H9 (cell line): Measurements from ENCODE around the gene RAD50. TPM values are rescaled to one million over a fixed set of nuclear protein-coding genes. Genes with fewer than 3 reads are reported as not detected.

Source experiments
- DNase-seq: peaks from one replicate; pipeline ENCODE4 v3.0.0-alpha.2; 2017
- H2AFZ ChIP-seq: one replicate; pipeline ENCODE4 v1.6.1; 2013; ENCODE audit warnings: mild to moderate bottlenecking, low read length, control low read depth, moderate library complexity
- H2AK5ac ChIP-seq: 2 replicates; pipeline ENCODE4 v1.6.1; 2013; ENCODE audit warnings: low read length, control low read depth, mixed read lengths; ENCODE audit not compliant: insufficient read length
- H2BK120ac ChIP-seq: one replicate; pipeline ENCODE4 v1.6.1; 2013; ENCODE audit warnings: low read depth, mild to moderate bottlenecking, low read length, control low read depth, inconsistent platforms; ENCODE audit not compliant: poor library complexity, severe bottlenecking
- H2BK12ac ChIP-seq: 2 replicates; pipeline ENCODE4 v1.6.1; 2013; ENCODE audit warnings: low read length, control low read depth, mixed read lengths, low read depth; ENCODE audit not compliant: insufficient read length
- H2BK15ac ChIP-seq: 2 replicates; pipeline ENCODE4 v1.6.1; 2013; ENCODE audit warnings: low read depth, low read length, control low read depth
- H2BK20ac ChIP-seq: one replicate; pipeline ENCODE4 v1.6.1; 2013; ENCODE audit warnings: low read depth, mild to moderate bottlenecking, low read length, control low read depth, inconsistent platforms; ENCODE audit not compliant: poor library complexity, severe bottlenecking
- H2BK5ac ChIP-seq: 2 replicates; pipeline ENCODE4 v1.6.1; 2013; ENCODE audit warnings: low read length, control low read depth, mixed read lengths; ENCODE audit not compliant: insufficient read length
- H3K14ac ChIP-seq: 2 replicates; pipeline ENCODE4 v1.6.1; 2013; ENCODE audit warnings: low read length, control low read depth; ENCODE audit not compliant: insufficient read depth
- H3K18ac ChIP-seq: 2 replicates; pipeline ENCODE4 v1.6.1; 2013; ENCODE audit warnings: low read depth, mild to moderate bottlenecking, mixed read lengths, low read length, control low read depth; ENCODE audit not compliant: insufficient read length
- H3K23ac ChIP-seq: 2 replicates; pipeline ENCODE4 v1.6.1; 2013; ENCODE audit warnings: low read length, control low read depth, mixed read lengths, low read depth; ENCODE audit not compliant: insufficient read length
- H3K23me2 ChIP-seq: 2 replicates; pipeline ENCODE4 v1.6.1; 2013; ENCODE audit warnings: low read depth, mild to moderate bottlenecking, mixed read lengths, low read length, control low read depth; ENCODE audit not compliant: insufficient read length, poor library complexity, severe bottlenecking
- H3K27ac ChIP-seq: 2 replicates; pipeline ENCODE4 v1.5.1; 2013; ENCODE audit warnings: low read length, control low read depth, mixed read lengths, low read depth; ENCODE audit not compliant: insufficient read length
- H3K27me3 ChIP-seq: 2 replicates; pipeline ENCODE4 v1.6.1; 2013; ENCODE audit warnings: low read length, control low read depth, inconsistent platforms; ENCODE audit not compliant: insufficient read depth
- H3K4ac ChIP-seq: 2 replicates; pipeline ENCODE4 v1.6.1; 2013; ENCODE audit warnings: low read depth, mild to moderate bottlenecking, control low read depth, inconsistent platforms, low read length, moderate library complexity
- H3K4me1 ChIP-seq: 2 replicates; pipeline ENCODE4 v1.6.1; 2013; ENCODE audit warnings: low read length, control low read depth, inconsistent platforms; ENCODE audit not compliant: insufficient read depth
- H3K4me2 ChIP-seq: 2 replicates; pipeline ENCODE4 v1.6.1; 2013; ENCODE audit warnings: low read length, control low read depth, mixed read lengths; ENCODE audit not compliant: insufficient read length, insufficient read depth
- H3K56ac ChIP-seq: 2 replicates; pipeline ENCODE4 v1.6.1; 2013; ENCODE audit warnings: low read depth, mild to moderate bottlenecking, mixed read lengths, low read length, control low read depth; ENCODE audit not compliant: insufficient read length
- H3K79me1 ChIP-seq: 2 replicates; pipeline ENCODE4 v1.6.1; 2013; ENCODE audit warnings: low read depth, mild to moderate bottlenecking, moderate library complexity, low read length, control low read depth, inconsistent platforms; ENCODE audit not compliant: insufficient read depth, poor library complexity, severe bottlenecking
- H3K79me2 ChIP-seq: 2 replicates; pipeline ENCODE4 v1.6.1; 2013; ENCODE audit warnings: low read length, control low read depth, inconsistent platforms; ENCODE audit not compliant: insufficient read depth
- H3K9ac ChIP-seq: 2 replicates; pipeline ENCODE4 v1.6.1; 2013; ENCODE audit warnings: low read length, control low read depth, mixed read lengths; ENCODE audit not compliant: insufficient read length; ENCODE audit errors: extremely low read depth
- H3K9me3 ChIP-seq: one replicate; pipeline ENCODE4 v1.6.1; 2013; ENCODE audit warnings: low read depth, low read length, inconsistent platforms; ENCODE audit not compliant: control insufficient read depth
- H3T11ph ChIP-seq: one replicate; pipeline ENCODE4 v1.6.1; 2013; ENCODE audit warnings: mild to moderate bottlenecking, low read length, control low read depth, inconsistent platforms
- H4K20me1 ChIP-seq: one replicate; pipeline ENCODE4 v1.6.1; 2013; ENCODE audit not compliant: control insufficient read depth, insufficient read length, insufficient read depth
- H4K5ac ChIP-seq: 2 replicates; pipeline ENCODE4 v1.6.1; 2013; ENCODE audit warnings: low read depth, mild to moderate bottlenecking, mixed read lengths, low read length, control low read depth; ENCODE audit not compliant: insufficient read length
- H4K8ac ChIP-seq: replicated peaks from 2 replicates; pipeline ENCODE4 v1.6.1; 2013; ENCODE audit warnings: low read length, control low read depth, mixed read lengths, low read depth; ENCODE audit not compliant: insufficient read length
- H4K91ac ChIP-seq: 2 replicates; pipeline ENCODE4 v1.6.1; 2013; ENCODE audit warnings: low read depth, mild to moderate bottlenecking, moderate library complexity, mixed read lengths, low read length, control low read depth; ENCODE audit not compliant: insufficient read length
- H3K27ac Mint-ChIP-seq, 3 experiments: 2 replicates in 2 of 3; 3 replicates in 1 of 3; pipeline ENCODE4 v1.8.0; 2020 to 2021; ENCODE audit warnings: mixed read lengths in 3 of 3, mild to moderate bottlenecking in 1 of 3, moderate library complexity in 1 of 3
- H3K27me3 Mint-ChIP-seq: 2 replicates; pipeline ENCODE4 v1.8.0; 2021; ENCODE audit warnings: low read depth, mild to moderate bottlenecking, moderate library complexity, mixed read lengths
- H3K36me3 Mint-ChIP-seq, 3 experiments: 2 replicates in 2 of 3; 3 replicates in 1 of 3; pipeline ENCODE4 v1.8.0; 2020 to 2021; ENCODE audit warnings: low read depth in 3 of 3, mixed read lengths in 3 of 3; ENCODE audit not compliant: insufficient read depth in 1 of 3
- H3K4me1 Mint-ChIP-seq, 2 experiments: 2 replicates each; pipeline ENCODE4 v1.8.0; 2020; ENCODE audit warnings: mixed read lengths in 2 of 2
- H3K4me3 Mint-ChIP-seq, 2 experiments: 2 replicates in 1 of 2; 3 replicates in 1 of 2; pipeline ENCODE4 v1.8.0; 2020 to 2021; ENCODE audit warnings: mild to moderate bottlenecking in 2 of 2, mixed read lengths in 2 of 2, moderate library complexity in 1 of 2
- H3K9me3 Mint-ChIP-seq, 2 experiments: 2 replicates in 1 of 2; 3 replicates in 1 of 2; pipeline ENCODE4 v1.8.0; 2020; ENCODE audit warnings: mild to moderate bottlenecking in 2 of 2, mixed read lengths in 2 of 2, moderate library complexity in 1 of 2
- CTCF ChIP-seq: fragments of 200-600 bp; sonication (generic); conservative IDR thresholded peaks from 3 replicates; pipeline ENCODE4 v1.8.0; 2021; ENCODE audit warnings: antibody characterized with exemption, mild to moderate bottlenecking
- WGBS: extraction: QIAGEN DNeasy Blood & Tissue Kit; methylation state at CpG from one replicate; pipeline ENCODE4 v1.1.7; 2013; ENCODE audit warnings: missing lambda C conversion rate, low lambda C conversion rate, mixed read lengths; ENCODE audit not compliant: insufficient read length; ENCODE audit errors: extremely low coverage; 5-methylcytosine and 5-hydroxymethylcytosine counted together
- total RNA-seq: library from RNA; stranded (reverse); gene quantifications from 2 replicates; pipeline ENCODE4 v1.2.1, GENCODE V29; 2021

Gene RAD50
- total RNA-seq, 1 experiment from 2014 or later: 46.1 TPM

- no peak overlapping the region for H2BK5ac ChIP-seq
- H3K23ac ChIP-seq: no peak overlapping the region
- no peak overlapping the region for H2BK20ac ChIP-seq
- H4K5ac ChIP-seq: no peak overlapping the region
- no peaks in the 10 kb centered on the region; the same call in 1 of the 2 replicates for H3K27me3 Mint-ChIP-seq
- H3K56ac ChIP-seq: no peak overlapping the region
- no peaks in the 10 kb centered on the region for H3K79me2 ChIP-seq
- H3K9me3 ChIP-seq: no peaks in the 10 kb centered on the region
- H4K20me1 ChIP-seq: peaks cover 3% of the 10 kb centered on the region
- no peak overlapping the region for H2BK120ac ChIP-seq
- no peak overlapping the region for H3K27ac ChIP-seq
- H3T11ph ChIP-seq: no peak overlapping the region
- peak overlapping the region in 1 of 3 experiments; percentile 54; a peak in 3 of 7 replicates for H3K27ac Mint-ChIP-seq
- no peak overlapping the region for H3K18ac ChIP-seq
- H3K27me3 ChIP-seq: no peaks in the 10 kb centered on the region
- H3K23me2 ChIP-seq: no peaks in the 10 kb centered on the region
- no peaks in the 10 kb centered on the region for H3K9me3 Mint-ChIP-seq
- no peak overlapping the region for H4K8ac ChIP-seq
- no peak overlapping the region for H3K9ac ChIP-seq
- no peak for DNase-seq
- no peak for TF ChIP-seq CTCF
- no peak overlapping the region for H3K4ac ChIP-seq
- no peak overlapping the region for H2AFZ ChIP-seq
- H2BK15ac ChIP-seq: no peak overlapping the region
- no peak overlapping the region for H2BK12ac ChIP-seq
- H3K4me1 ChIP-seq: no peaks in the 10 kb centered on the region
- no CpG with 5 or more reads among the region's 15 CpGs for WGBS
- no peak overlapping the region for H3K4me3 Mint-ChIP-seq
- no peaks in the 10 kb centered on the region for H3K79me1 ChIP-seq
- H4K91ac ChIP-seq: no peak overlapping the region
- peaks cover 4 to 5% of the 10 kb centered on the region in 2 experiments; a peak in 1 of 4 replicates for H3K4me1 Mint-ChIP-seq
- H2AK5ac ChIP-seq: no peak overlapping the region
- H3K36me3 Mint-ChIP-seq: no peaks in the 10 kb centered on the region
- H3K4me2 ChIP-seq: no peak overlapping the region
- H3K14ac ChIP-seq: no peak overlapping the region
Measured at GRCh38 chr5:132677682-132678400, 121.1 kb downstream of the RAD50 start.
